GM12891 (cell line): Measurements from ENCODE around the gene MNS1.
A peak's percentile ranks its signal among the peaks of the same experiment; 100 is the strongest.

Source experiments
- POLR2A ChIP-seq: IDR thresholded peaks from 2 replicates; pipeline ENCODE4 v1.6.1; 2011; ENCODE audit warnings: low read depth, low read length, control low read depth
- POLR2AphosphoS5 ChIP-seq: IDR thresholded peaks from 2 replicates; pipeline ENCODE4 v1.6.1; 2011; ENCODE audit warnings: low read depth, low read length, control low read depth
- SPI1 ChIP-seq: IDR thresholded peaks from 2 replicates; pipeline ENCODE4 v1.6.1; 2011; ENCODE audit warnings: low read depth, low read length, control low read depth

GRCh38 chr15:56471440-56472069, 6.6 kb upstream of the MNS1 start:
- TF ChIP-seq POLR2AphosphoS5 (no peak), POLR2A (no peak), SPI1 (peak; percentile 82)
